Effector CD8-positive, alpha-beta T cell (primary cell): ENCODE data around the gene PTPN6.
"Not testable (repeated sequence)": the region's sequence is repeated elsewhere in the genome, so short reads cannot be mapped to it uniquely, and the experiment has no call there.

Source experiments
- DNase-seq: peaks from one replicate; lab custom pipeline; 2025; lab: John Stamatoyannopoulos, UW
- total RNA-seq, 4 experiments: gene quantifications; one replicate each; lab custom pipeline; 2026; lab: John Stamatoyannopoulos, UW

PTPN6 gene
- 157 to 506 (median 219) reads per million in 4 experiments for total RNA-seq

DNA sequence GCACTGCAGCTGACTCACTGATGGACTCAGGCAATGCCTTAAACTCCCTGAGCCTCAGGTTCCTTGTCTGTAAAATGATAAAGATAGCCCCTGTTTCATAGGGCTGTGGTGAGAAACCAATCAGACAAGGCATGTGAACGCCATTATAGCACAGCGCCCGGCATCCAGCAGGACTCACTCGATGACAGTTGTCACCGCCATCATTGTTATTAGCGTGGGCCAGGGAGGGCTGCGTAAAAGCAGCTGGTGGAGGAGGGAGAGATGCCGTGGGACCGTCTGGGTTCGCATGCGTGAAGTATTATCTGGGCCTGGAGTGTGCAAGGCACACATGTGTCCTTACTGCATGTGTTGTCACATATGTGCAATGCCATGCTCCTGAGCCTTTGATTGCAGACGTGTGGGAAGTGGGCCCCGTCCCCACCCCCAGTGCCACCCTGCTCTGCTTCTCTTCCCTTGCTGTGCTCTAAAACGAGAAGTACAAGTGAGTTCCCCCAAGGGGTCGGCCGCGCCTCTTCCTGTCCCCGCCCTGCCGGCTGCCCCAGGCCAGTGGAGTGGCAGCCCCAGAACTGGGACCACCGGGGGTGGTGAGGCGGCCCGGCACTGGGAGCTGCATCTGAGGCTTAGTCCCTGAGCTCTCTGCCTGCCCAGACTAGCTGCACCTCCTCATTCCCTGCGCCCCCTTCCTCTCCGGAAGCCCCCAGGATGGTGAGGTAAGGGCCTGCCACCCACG, at the start of gene PTPN6:
Gene PTPN6 (plus strand): TSS at position 546 of the 730 bp plus-strand sequence. CDS start 157 bp downstream, at position 703.
- peak; percentile 32 for DNase-seq

DNA sequence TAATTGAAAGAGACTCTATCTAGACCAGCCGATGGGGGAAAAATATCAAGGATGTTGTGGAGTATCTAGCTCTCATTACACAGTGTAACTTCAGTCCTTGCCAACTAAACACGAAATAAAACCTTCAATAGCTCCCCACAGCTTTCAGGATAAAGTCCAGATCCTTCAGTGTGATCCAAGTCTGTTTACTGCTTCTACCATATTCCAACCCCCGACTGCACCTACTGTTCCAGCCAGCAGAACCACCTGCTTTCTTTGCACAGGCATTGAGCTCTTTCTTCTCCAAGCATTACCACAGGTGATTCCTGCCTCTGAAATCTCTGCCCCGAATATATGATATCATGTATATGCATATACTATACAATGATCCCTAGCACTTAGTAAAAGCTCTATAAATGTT, 48.7 kb upstream of the PTPN6 start:
- DNase-seq, result no peak

DNA sequence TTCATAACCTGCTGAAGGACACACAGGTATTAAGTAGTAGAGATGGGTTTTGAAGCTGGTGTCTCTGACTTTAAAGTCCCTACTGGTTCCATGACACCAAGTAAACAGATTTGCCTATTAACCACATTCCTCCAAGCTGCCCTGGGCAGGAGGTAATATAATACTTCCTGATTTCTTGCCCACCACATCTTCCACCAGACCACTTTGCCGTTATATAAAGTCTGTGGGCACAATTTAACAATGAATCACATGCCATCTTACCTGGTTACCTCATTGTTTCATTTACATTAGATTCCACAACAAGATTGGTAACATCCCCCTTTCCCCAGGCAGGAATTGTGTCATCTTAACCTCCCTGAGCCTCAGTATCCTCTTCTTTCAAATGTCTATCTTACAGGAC, 47.4 kb upstream of the PTPN6 start:
- DNase-seq, result no peak

- DNase-seq, result peak; percentile 97
These were observed 46.6 kb upstream of the PTPN6 start, which contains the start of gene LRRC23 for GRCh38 chr12:6904280-6905276. Gene LRRC23 (plus strand): TSS chr12:6904822. CDS start chr12:6905634, 812 bp downstream.

GRCh38 chr12:6905414-6906040, 45.6 kb upstream of the PTPN6 start:
- no peak for DNase-seq

DNA sequence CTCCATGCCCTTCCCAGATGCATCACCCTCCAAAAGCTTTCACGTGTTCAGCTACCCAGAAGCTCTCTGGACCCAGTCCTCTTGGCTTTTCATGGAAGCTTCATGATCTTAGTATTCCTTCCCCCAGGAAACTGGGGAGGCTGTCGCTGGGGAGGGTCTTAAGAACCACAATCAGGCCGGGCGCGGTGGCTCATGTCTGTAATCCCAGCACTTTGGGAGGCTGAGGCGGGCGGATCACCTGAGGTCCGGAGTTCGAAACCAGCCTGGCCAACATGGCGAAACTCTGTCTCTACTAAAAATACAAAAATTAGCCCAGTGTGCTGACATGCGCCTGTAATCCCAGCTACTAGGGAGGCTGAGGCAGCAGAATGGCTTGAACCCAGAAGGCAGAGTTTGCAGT, 43.0 kb upstream of the PTPN6 start:
- not testable (repeated sequence) for DNase-seq

DNA sequence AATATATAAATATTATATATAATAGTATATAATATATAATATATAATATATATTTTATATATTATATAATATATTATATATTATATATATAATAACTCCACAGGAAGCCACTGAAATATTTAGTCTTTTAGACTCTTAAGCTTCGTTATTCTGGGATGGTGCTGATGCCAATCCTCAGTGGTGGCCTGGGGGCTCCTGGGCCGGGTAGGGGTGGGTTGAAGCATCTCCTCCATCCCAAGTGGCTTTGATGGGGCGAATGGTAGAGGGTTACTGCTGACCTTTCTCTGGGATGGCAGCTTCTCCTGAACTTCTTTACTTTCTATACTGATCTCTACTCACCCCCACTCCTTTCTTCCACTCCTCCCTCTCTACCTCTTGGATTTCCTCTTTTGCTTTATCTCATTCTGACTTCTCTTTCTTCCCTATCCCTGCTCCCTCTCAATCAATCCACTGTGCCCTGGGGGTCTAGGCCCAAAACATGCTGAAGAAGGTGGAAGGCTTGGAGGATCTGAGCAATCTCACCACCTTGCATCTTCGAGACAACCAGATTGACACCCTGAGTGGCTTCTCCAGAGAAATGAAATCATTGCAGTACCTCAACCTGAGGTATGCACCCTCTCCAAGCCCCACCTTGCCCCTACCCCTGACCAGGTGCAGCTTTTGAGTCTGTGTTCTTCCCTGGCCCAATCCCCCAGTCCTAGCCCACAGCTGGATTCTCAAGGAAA, 41.6 kb upstream of the PTPN6 start:
- no peak for DNase-seq

GRCh38 chr12:6912164-6912935, 38.8 kb upstream of the PTPN6 start:
- no peak for DNase-seq

GRCh38 chr12:6914246-6914946, 36.8 kb upstream of the PTPN6 start, which contains the start of gene ENO2:
Gene ENO2 (plus strand): TSS chr12:6914580. CDS start chr12:6915833, 1,253 bp downstream.
- peak; percentile 68 for DNase-seq

DNA sequence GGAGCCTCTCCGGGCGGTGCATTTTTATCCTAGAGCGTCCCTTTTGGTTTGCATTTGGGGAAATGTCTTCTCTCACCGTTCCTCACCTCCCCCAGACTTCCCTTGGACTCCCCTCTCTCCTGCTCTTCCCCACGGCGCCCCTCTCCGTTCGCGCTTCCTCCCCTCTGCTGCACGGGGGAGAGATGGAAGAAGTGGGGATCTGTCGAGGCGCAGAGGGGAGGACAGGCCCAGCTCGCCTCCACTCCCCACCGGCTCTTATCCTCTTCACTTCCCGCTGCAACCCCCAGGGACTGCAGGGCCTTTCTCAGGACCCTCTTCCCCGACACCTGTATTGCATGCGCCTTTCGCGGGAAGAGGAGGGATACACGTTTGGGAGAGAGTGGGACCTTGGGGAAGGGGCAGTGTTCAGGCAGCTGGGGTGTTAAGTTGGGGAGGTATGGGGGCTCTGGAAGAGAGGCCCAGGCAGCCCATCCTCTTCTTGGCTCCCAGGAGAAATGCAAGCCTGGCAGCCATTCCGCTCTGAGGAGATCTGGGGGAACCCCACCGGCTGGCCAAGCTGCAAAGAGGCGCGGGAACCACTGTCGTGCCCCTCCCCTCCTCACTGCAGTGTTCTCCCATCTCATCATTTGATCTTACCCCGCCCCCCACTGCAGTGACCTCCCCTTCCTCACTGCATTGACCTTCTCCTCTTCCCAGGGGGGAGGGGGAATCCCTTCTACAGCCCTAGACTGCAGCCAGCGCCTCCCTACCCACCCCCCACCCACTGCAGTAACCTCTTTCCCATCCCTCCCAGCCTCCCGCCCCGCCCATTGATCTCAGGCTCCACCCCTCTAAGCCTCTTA, 36.0 kb upstream of the PTPN6 start:
- no peak for DNase-seq

- DNase-seq, result no peak
These were observed 35.3 kb upstream of the PTPN6 start for GRCh38 chr12:6915789-6916285.

DNA sequence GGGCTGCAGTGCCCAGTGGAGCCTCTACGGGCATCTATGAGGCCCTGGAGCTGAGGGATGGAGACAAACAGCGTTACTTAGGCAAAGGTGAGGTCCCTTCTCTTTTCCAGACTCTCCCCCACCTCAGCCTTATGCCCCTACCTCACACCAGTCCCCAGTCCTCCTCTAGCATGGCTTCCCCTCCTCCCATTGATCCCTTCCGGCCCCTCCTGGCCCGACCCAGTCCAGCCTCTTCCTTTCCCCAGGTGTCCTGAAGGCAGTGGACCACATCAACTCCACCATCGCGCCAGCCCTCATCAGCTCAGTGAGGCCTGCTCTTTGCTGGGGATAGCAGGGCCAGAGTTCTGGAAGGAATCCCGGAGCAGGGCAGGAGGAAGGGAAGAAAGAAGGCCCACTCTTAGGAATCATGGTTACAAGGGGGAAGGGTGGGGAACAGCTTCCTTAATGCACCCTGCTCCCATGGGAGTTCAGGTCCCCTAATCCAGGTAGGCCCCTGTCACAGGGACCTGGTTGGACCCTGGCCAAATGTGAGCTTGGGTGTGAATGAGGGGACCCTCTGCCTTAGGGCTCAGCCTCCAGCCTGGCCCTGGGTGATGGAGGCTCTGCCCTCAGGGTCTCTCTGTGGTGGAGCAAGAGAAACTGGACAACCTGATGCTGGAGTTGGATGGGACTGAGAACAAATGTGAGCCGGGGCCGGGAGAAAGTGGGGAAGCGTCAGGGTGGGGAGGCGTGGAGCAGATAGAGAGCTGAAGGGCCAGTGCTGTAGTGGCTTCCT, 34.5 kb upstream of the PTPN6 start:
- no peak for DNase-seq

GRCh38 chr12:6917491-6918231, 33.5 kb upstream of the PTPN6 start:
- DNase-seq, result no peak

GRCh38 chr12:6919588-6919987, 31.6 kb upstream of the PTPN6 start:
- DNase-seq, result no peak

GRCh38 chr12:6921539-6921938, 29.6 kb upstream of the PTPN6 start:
- no peak for DNase-seq

- DNase-seq, result no peak
These were observed 28.9 kb upstream of the PTPN6 start for GRCh38 chr12:6921996-6922946.
